Measurements from ENCODE around the gene AKAP13.
"Not testable (repeated sequence)": the region's sequence is repeated elsewhere in the genome, so short reads cannot be mapped to it uniquely, and the experiment has no call there.

DNA sequence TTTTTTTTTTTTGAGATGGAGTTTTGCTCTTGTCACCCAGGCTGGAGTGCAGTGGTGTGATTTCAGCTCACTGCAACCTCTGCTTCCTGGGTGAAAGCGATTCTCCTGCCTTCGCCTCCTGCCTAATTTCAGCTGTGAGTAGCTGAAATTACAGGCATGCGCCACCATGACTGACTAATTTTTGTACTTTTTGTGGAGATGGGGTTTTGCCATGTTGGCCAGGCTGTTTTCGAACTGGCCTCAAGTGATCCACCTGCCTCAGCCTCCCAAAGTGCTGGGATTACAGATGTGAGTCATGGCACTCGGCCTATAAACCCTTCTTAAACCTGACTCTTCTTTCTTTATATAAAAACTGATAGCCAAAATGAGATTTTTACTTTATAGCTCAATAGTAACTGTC lies 205.8 kb downstream of the AKAP13 start:
- TF ChIP-seq, protein P1, sequence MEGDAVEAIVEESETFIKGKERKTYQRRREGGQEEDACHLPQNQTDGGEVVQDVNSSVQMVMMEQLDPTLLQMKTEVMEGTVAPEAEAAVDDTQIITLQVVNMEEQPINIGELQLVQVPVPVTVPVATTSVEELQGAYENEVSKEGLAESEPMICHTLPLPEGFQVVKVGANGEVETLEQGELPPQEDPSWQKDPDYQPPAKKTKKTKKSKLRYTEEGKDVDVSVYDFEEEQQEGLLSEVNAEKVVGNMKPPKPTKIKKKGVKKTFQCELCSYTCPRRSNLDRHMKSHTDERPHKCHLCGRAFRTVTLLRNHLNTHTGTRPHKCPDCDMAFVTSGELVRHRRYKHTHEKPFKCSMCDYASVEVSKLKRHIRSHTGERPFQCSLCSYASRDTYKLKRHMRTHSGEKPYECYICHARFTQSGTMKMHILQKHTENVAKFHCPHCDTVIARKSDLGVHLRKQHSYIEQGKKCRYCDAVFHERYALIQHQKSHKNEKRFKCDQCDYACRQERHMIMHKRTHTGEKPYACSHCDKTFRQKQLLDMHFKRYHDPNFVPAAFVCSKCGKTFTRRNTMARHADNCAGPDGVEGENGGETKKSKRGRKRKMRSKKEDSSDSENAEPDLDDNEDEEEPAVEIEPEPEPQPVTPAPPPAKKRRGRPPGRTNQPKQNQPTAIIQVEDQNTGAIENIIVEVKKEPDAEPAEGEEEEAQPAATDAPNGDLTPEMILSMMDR (IDR thresholded peaks at IDR 0.05) = not testable (repeated sequence)
- TF ChIP-seq EP300, POLR2A (IDR thresholded peaks at IDR 0.05): not testable (repeated sequence)

Data from ovary (tissue), 3 donors.